Measurements from ENCODE around the gene FCRL6.

Gene FCRL6, protein sequence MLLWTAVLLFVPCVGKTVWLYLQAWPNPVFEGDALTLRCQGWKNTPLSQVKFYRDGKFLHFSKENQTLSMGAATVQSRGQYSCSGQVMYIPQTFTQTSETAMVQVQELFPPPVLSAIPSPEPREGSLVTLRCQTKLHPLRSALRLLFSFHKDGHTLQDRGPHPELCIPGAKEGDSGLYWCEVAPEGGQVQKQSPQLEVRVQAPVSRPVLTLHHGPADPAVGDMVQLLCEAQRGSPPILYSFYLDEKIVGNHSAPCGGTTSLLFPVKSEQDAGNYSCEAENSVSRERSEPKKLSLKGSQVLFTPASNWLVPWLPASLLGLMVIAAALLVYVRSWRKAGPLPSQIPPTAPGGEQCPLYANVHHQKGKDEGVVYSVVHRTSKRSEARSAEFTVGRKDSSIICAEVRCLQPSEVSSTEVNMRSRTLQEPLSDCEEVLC

DNA sequence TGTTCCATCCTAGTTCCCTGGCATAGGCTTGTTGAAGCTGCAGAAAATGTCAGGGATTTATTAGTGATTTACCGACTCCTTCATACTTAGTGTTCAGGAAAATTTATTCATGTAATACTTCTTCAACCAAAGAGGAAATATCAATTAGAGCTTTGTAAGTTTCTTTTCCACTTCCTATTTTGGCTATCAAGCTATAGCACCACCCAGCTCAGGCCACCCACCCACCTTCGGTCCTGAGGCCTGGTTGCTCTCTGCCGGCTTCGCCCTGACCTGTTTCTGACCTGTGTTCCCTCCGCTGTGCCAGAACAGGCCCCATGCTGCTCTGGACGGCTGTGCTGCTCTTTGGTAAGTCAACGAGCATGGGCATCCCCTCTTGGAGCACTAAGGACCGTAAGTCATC lies at the start of gene FCRL6:
Gene FCRL6, plus strand, starts transcription at position 250 of the 400 bp plus-strand sequence. Its CDS starts 65 bp downstream, at position 315.
- no peak for DNase-seq

DNA sequence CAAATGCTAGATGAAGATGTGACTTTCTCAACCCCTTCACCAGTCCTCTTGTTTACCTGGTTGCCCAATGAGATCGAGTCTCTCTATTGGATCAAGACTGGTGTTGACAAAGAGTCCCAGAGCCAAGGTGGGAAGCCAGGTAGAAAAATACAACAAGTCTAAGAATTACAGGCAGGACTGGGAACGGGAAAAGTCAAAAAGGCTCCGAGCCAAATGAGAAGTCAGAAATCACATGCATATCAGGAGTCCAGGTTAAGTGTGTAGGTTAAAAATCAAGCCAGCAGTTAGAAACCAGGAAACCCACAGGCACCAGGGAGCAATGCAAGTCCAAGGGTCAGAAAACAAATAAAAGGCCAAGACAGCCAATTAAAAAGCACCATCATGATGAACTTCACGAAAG lies 48.8 kb upstream of the FCRL6 start:
- no peak for DNase-seq

DNA sequence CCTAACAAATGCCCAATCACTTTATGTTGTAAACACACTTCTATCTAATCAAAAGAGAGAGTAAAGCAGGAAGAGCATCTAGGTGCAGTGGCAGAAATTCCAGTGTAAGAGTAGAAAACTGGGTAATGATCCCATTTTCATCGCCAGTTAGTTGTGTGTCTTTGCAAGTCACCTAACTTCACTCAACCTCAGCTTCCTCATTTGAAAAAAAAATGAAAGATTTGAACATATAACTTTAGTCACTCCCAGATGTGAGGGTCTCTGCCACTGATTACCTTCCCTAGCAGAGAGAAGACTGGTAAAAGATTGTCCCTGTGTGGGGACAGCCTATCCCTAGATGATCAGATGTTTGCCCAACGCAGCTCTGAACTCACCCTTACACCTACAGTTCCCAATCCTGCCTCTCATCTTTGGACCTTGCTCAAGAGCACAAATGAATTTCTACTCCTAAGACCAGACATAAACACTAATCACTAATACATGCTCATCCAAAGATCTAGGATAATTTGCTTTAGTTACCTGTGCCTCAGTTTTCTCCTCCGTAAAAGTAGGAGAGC lies 46.6 kb upstream of the FCRL6 start:
- no peak for DNase-seq

DNA sequence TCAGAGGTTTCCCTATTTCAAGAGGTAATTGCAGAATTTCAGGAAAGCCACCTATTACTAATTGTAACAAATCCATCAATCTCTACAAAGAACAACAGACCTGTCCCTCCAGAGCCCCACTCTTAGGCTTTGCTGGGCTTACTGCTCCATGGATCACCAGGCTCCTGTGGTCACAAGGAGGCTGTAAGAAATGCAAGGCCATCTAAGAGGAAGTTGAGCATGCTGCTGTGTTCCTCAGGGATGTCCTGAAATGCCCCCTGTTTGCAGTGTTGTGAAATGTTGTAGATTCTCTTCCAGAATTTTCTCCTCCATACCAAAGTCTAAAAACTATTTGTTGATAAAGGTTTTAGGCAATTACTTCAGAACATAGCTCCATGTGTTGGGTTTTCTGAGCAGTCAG lies 45.8 kb upstream of the FCRL6 start:
- no peak for DNase-seq

DNA sequence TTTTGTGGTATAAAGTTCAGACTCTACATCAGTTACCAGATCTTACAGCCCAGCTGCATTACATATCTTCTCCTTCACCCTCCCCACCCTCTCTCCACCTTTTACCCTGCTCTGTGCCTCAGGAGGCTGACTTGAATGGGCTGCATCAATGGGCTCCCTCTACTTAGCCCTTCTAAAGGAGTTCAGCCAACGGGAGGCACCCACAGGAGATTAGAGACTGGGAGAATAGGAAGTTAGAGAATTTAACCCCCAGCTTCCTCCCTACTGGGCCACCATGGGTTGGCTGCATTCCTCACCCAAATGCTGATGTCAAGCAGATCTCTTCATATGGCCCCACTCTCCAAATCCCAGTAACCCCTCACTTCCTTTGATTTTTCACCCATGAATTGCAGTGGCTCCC lies 38.5 kb upstream of the FCRL6 start:
- no peak for DNase-seq

DNA sequence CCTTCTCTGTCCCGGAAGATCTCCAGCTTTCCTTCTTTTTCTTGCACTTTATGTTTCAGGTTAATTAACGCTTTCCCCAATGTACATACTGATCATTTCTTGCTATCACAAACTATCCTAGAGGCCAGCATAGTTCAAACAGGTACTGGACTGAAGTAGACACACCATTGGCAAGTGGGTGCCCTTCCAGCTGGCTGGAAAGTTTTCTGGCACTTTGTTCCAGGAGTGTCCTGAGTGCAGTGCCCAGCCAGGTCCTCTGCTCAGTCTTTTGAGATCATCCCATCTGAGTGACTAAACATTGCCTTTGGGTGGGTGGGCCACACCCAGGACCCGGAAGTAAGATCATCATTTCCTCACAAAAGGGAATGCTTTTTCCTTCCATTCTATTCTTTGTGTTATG lies 36.4 kb upstream of the FCRL6 start:
- DNase-seq: no peak

DNA sequence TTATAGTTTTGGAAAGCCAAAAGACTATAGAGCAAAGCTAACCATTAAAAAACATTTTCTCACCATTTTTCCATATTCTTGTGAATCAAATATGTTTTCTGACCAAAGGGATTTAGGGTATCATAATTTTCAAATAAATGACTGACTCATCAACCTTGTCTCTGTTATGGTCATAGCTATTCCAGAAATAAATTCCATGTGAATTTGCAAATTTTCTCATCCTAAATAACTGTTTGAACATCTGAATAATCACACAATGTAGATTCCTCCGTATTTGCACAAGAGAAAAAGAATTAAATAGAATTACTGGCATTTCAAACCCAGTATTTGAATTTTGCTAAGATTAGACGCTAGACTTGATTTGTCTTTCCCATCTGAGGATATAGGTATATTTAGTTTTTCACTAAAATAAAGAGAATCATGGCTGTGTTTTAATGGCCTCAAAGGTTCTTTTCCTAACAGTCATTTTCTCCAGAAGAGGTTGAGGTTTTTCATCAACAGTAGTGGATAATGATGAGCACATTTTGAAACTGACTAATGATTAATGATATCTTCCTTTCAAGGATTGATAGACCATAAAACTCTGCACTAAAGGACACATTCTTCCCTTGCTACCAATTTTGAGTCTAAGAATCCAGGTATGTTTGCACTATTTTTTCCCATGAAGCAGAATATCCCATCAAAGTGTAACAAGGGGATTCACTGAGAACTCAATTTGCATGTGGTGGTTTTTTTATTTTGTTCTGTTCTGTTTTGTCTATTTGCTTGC lies 30.8 kb upstream of the FCRL6 start:
- no peak for DNase-seq

DNA sequence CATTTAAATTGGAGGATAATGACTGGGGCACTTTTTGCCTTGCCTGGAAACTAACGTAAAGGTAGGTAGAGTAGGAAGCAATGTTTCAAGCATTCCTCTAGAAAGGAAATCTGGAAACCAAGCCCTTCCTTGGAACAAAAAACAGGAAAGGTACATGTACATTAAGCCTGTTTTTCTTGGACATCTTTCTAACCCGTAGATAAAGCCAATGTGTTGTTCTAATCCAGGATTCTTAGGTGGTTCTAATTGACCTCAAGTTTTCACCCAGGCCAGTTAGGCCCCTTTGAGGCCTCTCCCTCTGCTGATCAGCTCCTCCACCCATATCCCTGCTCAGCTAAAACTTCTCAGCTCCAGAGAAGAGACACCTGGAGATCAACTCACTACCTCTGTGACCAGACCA lies 27.7 kb upstream of the FCRL6 start:
- no peak for DNase-seq

DNA sequence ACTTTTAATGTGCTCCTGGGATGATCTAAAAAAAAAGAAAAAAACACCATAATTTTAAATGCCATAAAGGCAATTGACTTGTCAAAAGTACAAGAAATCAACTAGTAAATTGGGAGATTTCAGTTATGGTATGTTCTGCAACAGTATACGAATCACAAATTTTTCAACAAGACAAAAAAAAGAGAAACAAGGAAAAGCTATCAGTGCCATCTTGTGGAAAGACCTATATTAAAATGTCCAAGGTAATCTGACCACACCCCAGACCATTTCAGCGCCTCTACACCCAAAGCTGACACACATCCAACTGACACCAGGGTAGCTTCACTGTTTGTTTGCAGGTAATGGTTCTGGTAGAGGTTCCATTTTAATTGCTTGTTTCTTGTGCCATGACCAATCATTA lies 26.4 kb upstream of the FCRL6 start:
- DNase-seq: no peak

DNA sequence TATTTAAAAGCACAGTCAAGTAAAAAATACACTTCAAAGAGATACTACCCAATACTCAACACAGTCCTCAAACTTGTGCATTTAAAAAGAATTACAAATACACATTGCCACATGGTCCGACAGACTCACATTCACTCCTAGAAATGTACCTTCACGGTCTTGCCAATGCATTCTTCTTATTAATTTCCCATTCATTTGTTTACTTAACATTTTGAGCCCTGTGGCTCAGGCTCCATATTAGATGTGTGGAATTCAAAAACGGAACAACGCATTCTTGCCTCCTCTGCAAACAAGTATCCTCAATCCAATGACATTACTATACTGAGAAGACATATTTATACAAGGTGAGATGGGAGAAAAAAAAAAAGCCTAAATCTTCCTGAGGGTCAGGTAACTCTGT lies 23.9 kb upstream of the FCRL6 start:
- DNase-seq: no peak

DNA sequence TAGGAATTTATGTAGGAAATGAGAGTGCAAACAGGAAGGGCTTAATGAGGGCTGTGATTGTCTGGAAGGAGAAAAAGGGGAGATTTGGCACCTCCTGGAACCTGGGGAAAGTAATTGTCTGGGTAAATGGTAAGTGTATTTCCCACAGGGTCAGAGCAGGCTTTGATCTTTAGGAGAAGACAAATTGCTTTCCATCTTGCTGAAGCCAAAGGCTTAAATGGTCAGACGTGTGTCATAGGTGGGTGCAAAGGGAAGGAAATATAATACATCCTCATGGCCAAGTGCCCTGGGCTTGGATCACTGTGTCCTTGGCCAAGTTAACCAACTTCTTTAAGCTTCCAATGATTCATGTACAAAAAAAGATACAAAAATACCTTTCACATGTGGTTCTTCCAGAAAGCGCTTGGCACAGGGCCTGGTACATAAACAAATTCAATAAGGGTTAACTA lies 22.7 kb upstream of the FCRL6 start:
- no peak for DNase-seq

DNA sequence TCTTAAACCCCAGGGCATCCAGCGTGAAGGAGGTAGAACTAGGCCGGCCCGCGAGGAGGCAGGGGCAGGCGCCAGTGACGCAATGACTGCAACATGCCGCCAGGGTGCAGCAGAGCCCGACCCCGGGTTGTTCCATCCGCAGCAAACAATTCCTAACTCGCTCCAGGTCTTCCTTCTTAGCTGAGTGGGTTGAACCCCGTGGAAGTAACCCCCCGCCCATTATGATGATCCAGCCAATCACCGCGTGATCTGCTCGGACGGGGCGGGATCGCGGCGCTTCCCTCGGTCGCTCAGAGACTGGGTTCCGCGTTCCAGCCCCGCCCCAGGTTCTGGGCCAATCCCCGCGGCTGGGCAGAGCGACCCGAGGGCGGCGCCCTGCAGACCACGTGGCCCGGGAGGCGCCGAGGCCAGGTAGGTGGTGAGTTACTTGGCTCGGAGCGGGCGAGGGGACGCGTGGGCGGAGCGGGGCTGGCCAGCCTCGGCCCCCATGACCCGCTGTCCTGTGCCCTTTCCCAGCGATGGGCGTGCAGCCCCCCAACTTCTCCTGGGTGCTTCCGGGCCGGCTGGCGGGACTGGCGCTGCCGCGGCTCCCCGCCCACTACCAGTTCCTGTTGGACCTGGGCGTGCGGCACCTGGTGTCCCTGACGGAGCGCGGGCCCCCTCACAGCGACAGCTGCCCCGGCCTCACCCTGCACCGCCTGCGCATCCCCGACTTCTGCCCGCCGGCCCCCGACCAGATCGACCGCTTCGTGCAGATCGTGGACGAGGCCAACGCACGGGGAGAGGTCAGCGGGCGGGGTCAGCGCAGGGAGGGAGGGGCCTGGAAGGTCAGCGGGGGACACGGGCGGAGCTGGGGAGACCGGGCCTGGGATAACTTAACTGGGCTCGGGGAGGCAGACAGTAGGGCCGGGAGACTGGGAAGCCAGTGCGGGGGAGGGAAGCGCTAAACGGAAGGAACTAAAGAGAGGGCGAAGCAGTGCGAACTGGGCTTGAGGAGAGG lies 21.3 kb upstream of the FCRL6 start, which contains the start of gene DUSP23:
Gene DUSP23, plus strand, starts transcription at position 380 of the 1,000 bp plus-strand sequence. Its CDS starts 139 bp downstream, at position 519.
- peak; percentile 83 to 91 (median 89) for DNase-seq

DNA sequence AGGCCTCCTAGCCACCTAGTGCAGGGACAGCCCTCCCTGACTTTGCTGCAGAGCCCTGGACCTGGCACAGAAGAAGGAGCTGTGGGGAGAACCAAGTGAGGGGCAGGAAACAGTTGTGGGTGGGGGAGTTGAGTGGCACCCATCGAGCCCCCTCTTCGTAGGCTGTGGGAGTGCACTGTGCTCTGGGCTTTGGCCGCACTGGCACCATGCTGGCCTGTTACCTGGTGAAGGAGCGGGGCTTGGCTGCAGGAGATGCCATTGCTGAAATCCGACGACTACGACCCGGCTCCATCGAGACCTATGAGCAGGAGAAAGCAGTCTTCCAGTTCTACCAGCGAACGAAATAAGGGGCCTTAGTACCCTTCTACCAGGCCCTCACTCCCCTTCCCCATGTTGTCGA lies 20.2 kb upstream of the FCRL6 start:
- no peak for DNase-seq

DNA sequence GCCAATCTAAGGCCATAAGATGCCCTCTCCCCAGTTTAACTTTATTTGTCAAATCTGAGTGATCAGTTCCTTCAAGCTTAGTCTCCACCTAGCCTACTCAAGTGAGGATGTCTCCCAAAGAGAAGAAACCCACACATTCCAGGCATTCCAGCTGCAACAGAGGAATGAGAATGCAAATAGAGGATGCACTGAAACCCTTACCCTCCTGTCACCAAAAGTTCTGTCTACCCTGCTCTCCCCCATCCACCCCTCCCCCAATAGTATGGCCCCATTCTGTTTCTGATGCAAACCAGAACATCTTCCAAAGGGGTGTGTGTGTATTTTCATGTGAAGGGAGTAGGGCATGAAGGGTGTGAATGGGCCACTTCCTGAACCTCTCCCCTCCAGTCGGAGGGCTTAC lies 18.4 kb upstream of the FCRL6 start:
- DNase-seq: no peak

DNA sequence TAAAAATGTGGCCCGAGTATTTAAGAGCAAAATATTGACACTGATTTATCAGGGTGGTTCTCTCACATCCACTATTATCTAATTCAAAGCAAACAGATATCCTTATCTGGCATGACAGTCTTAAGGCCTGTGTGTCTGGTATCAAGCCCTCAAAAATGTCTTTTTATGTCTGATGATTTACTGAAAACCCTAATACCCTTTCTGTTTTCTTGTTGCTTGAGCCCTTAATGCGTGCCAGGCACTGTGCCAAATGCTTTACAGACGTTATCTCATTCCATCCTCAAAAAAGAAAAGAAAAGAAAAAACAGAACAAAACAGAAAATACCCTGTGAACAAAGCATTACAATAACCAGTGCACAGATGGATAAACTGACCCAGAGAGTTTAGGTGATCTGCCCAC lies 15.7 kb upstream of the FCRL6 start:
- no peak for DNase-seq

DNA sequence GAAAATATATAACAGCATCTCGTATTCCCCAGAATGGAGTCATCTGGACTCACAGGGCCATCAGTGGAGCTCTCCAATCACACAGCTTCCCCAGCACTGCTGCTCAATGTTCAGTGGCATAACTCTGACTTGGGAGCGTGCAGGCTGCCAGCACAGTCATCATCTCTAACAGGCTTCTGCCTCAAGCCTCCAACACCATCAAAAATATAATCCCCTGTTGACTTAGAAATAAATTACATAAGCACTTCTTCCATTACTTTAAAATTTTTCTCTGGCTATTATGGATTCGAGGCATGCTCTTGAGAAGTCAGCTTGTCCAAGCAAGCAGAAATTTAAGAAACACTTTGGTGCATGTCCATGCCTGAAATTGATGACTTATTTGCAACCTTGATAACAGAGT lies 15.2 kb upstream of the FCRL6 start:
- no peak for DNase-seq

DNA sequence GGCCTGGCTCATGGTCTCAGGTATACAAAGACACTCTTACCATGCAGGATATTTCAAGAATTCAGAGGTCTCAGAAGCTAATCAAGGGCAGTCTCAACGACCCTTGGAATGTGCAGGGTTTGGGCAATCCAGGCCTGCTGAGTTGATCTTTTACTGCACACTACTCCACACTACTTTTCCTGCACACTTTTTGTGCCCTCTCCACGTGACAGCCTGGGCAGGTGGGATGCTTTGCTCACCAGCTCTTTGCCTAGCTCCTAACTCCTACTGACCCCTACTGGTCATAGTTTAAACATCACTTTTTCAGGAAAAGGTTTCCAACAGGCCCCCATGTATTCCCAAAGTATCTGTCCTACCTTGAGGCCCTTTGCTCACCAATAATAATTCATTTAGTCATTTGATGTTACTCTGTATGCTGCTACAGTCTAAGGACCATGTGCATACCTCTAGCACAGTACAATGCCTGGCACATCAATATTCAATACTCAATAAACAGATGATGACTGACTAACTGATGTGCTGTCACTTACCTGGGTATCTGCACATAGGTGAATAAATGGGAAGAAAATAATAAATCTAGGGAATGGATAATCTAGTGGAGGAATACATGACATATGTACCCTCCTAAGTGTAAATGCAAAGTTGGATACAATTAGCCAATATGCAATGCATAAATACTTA lies 11.8 kb upstream of the FCRL6 start:
- no peak for DNase-seq

DNA sequence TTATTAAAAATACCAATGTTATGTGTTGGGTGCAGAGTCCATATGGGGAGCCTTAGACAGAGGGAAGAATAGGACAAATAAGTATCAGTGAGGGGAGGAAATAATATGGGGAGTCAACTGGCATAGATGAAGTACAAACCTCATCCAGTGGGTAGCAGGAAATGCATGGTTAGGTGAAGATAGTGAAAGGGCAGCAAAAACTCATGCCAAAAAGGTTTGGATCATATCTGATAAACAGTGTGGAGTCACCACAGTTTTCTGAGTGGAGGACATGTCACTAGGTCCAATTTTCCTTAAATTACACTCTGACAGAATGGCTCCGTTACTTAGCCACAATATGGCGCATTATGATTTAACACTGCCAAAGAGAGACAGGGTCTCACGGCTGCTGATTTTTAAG lies 11.1 kb upstream of the FCRL6 start:
- no peak for DNase-seq

DNA sequence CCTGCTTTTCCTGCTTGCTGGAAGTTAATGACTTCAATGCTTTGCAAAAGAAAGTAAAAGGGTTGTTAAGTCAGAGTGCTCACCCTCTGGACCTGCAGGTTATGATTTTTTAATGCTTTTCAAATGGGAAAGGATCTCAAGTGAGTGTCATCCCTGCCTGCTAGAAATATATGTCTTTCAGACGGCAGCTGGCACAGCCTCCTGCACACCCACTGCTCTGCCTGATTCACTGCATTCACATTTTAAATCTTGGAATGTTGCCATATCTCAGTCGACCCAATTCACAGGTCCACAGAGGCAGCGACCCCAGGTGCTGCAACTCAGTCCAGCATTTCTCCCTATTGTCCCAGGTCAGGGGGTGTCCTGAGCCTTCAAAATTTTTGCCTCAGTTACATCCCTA lies 10.7 kb upstream of the FCRL6 start:
- DNase-seq: no peak

DNA sequence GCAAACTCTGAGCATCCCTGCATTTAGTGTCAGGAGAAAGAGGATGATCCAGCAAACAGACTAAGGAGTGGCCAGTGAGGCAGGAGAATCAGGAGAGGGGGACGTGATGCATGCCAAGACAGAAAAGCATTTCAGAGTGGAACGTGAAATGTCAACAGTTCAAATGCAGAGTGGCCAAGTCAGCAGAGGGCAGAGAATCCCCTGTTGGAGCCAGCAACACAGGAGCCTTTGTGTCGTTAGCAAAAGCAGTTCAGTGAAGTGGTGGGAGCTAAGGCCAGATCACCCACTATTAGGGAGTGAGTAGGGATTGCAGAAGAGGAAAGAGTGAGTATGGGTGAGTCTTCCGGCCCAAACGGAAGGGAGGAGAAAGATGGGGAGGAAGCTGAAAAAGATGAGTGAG lies 6.6 kb upstream of the FCRL6 start:
- no peak for DNase-seq

DNA sequence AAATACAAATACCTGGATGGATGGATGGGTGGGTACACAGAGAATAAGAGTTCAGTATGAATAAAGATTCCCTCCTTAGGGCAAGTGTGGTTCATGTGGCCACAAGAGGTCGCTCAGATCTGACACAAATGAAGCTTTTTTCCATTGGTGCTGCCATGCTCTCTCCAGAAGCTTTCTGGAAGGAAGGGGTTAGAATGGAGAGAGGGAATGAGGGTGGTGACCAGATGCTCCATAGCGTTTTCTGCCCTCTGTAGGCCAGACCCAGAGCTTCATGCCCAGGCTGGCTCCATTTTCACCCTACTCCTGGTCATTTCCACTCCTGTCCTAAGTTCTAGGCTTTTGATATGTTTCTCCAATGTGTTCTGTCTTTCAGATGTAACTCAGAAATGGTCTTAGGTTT lies 3.3 kb upstream of the FCRL6 start:
- DNase-seq: no peak

DNA sequence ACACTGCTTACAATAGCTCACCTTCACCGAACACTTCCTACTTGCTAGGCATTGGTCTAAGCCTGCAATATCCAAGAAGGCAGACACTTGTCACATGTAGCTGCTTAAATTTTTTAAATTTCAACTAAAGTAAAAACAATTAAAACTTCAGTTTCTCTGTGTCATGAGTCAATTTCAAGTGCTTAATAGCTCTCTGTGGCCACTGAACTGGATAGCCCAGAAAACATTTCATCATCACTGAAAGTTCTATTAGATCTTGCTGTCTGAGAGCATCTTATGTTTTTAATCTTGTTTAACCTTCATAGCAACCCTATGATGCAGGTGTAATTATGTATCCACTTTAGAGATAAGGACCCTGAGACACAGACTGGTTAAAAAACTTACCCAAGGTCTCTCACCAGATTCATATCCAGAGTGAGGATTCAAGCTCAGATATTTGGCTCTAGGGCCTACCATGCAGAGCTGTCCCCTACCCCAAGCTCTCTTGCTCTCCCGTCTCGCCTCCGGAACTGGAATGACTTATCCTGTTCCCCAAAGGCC lies 2.6 kb upstream of the FCRL6 start:
- no peak for DNase-seq
